Neural cell (in vitro differentiated cells): Measurements from ENCODE around the gene ABCA1.

ENCODE experiments used
- CTCF ChIP-seq: fragments of 450-650 bp; IDR thresholded peaks from 2 replicates; pipeline ENCODE4 v1.5.1; 2014; ENCODE audit warnings: antibody characterized with exemption, mild to moderate bottlenecking, moderate library complexity; ENCODE audit not compliant: poor library complexity, severe bottlenecking
- EP300 ChIP-seq: fragments of 450-650 bp; conservative IDR thresholded peaks from 2 replicates; pipeline ENCODE4 v1.6.1; 2014; ENCODE audit warnings: antibody characterized with exemption, mild to moderate bottlenecking, moderate library complexity; ENCODE audit not compliant: poor library complexity, severe bottlenecking
- EZH2 ChIP-seq: fragments of 200-600, 300-800 bp; shearing (Covaris generic), sonication (generic); IDR thresholded peaks from 2 replicates; pipeline ENCODE4 v1.6.1; 2014; ENCODE audit warnings: antibody characterized with exemption, low read length, borderline replicate concordance, mild to moderate bottlenecking; ENCODE audit not compliant: insufficient read depth, poor library complexity, severe bottlenecking
- MXI1 ChIP-seq: fragments of 450-650 bp; conservative IDR thresholded peaks from 2 replicates; pipeline ENCODE4 v1.6.1; 2014; ENCODE audit warnings: antibody characterized with exemption, mild to moderate bottlenecking; ENCODE audit not compliant: poor library complexity, severe bottlenecking
- POLR2AphosphoS5 ChIP-seq: IDR thresholded peaks from 2 replicates; pipeline ENCODE4 v1.6.1; 2012
- RAD21 ChIP-seq: fragments of 450-650 bp; conservative IDR thresholded peaks from 2 replicates; pipeline ENCODE4 v1.6.1; 2014; ENCODE audit warnings: antibody characterized with exemption, mild to moderate bottlenecking, moderate library complexity
- REST ChIP-seq: IDR thresholded peaks from 2 replicates; pipeline ENCODE4 v1.6.1; 2012; ENCODE audit warnings: borderline replicate concordance
- TAF1 ChIP-seq: IDR thresholded peaks from 2 replicates; pipeline ENCODE4 v1.6.1; 2012; ENCODE audit warnings: low read depth

GRCh38 chr9:104766025-104766424, 161.9 kb downstream of the ABCA1 start:
- TF ChIP-seq EP300 (no peak), CTCF (no peak), EZH2 (no peak), REST (no peak), MXI1 (no peak), POLR2AphosphoS5 (no peak), RAD21 (no peak), TAF1 (no peak)
